IMR-90 (cell line): Measurements from ENCODE around the gene SYNPO. TPM values are rescaled to one million over a fixed set of nuclear protein-coding genes. Genes with fewer than 3 reads are reported as not detected.

Experiments used
- ATAC-seq: fragments of 200-7000 bp; cut with Tn5 transposase; 2 replicates; pipeline ENCODE4 v1.9.1; 2020; ENCODE audit warnings: low read depth, mild to moderate bottlenecking, moderate library complexity
- BruUV-seq: library from RNA; stranded (reverse); fragments of 400-500 nt; replicated peaks from 2 replicates; lab custom pipeline; 2021; lab: Mats Ljungman, UMichigan
- CTCF ChIA-PET: fragments of 300-600 bp; formaldehyde crosslinking; extraction: SDS; loops from one replicate; lab custom pipeline; 2021; ENCODE audit warnings: antibody characterized with exemption; lab: Yijun Ruan, JAX
- POLR2A ChIA-PET: fragments of 300-600 bp; sonication (Branson Sonifier 250); formaldehyde crosslinking; loops from one replicate; lab custom pipeline; 2022; ENCODE audit warnings: antibody characterized with exemption; ENCODE audit not compliant: unreplicated experiment; lab: Charles Lee
- DNase-seq: peaks from one replicate; pipeline ENCODE4 v3.0.0; 2013
- H2AFZ ChIP-seq: replicated peaks from 2 replicates; pipeline ENCODE3; 2013; ENCODE audit warnings: low read length, mild to moderate bottlenecking; ENCODE audit not compliant: poor library complexity
- H2AK5ac ChIP-seq: 2 replicates; pipeline ENCODE4 v1.6.1; 2013; ENCODE audit warnings: low read depth, low read length, inconsistent platforms
- H2AK9ac ChIP-seq: replicated peaks from 2 replicates; pipeline ENCODE3; 2013; ENCODE audit warnings: mild to moderate bottlenecking, low read depth, low read length, moderate library complexity; ENCODE audit not compliant: poor library complexity
- H2BK120ac ChIP-seq: 2 replicates; pipeline ENCODE4 v1.6.1; 2013; ENCODE audit warnings: low read depth, low read length, inconsistent platforms
- H2BK15ac ChIP-seq: 3 replicates; pipeline ENCODE4 v1.6.1; 2013; ENCODE audit warnings: low read depth, low read length, inconsistent platforms
- H2BK20ac ChIP-seq: 2 replicates; pipeline ENCODE4 v1.6.1; 2013; ENCODE audit warnings: low read depth, mild to moderate bottlenecking, inconsistent platforms, low read length, moderate library complexity
- H2BK5ac ChIP-seq: 2 replicates; pipeline ENCODE4 v1.6.1; 2013; ENCODE audit warnings: mild to moderate bottlenecking, low read depth, low read length, inconsistent platforms; ENCODE audit not compliant: poor library complexity, severe bottlenecking
- H3K14ac ChIP-seq: replicated peaks from 2 replicates; pipeline ENCODE4 v1.6.1; 2013; ENCODE audit warnings: low read depth, low read length, inconsistent platforms
- H3K18ac ChIP-seq: 2 replicates; pipeline ENCODE4 v1.6.1; 2013; ENCODE audit warnings: low read depth, low read length, control low read depth
- H3K23ac ChIP-seq: 2 replicates; pipeline ENCODE4 v1.6.1; 2013; ENCODE audit warnings: low read depth, low read length, inconsistent platforms
- H3K27ac ChIP-seq: 2 replicates; pipeline ENCODE4 v1.5.1; 2013; ENCODE audit warnings: mild to moderate bottlenecking, control low read depth, low read length; ENCODE audit not compliant: insufficient read depth
- H3K27me3 ChIP-seq: 2 replicates; pipeline ENCODE4 v1.6.1; 2013; ENCODE audit warnings: low read length; ENCODE audit not compliant: control insufficient read depth, insufficient read depth
- H3K36me3 ChIP-seq: 2 replicates; pipeline ENCODE4 v1.6.1; 2013; ENCODE audit warnings: low read length, mixed read lengths; ENCODE audit not compliant: control insufficient read depth, insufficient read depth
- H3K4ac ChIP-seq: 2 replicates; pipeline ENCODE4 v1.6.1; 2013; ENCODE audit warnings: low read depth, low read length, inconsistent platforms
- H3K4me1 ChIP-seq: 2 replicates; pipeline ENCODE4 v1.6.1; 2013; ENCODE audit warnings: low read length, mixed read lengths; ENCODE audit not compliant: control insufficient read depth, insufficient read depth
- H3K4me2 ChIP-seq: 2 replicates; pipeline ENCODE4 v1.6.1; 2013; ENCODE audit warnings: low read depth, mild to moderate bottlenecking, control low read depth, low read length, moderate library complexity
- H3K4me3 ChIP-seq: 2 replicates; pipeline ENCODE4 v1.5.1; 2013; ENCODE audit warnings: low read depth, mild to moderate bottlenecking, control low read depth, low read length, moderate library complexity; ENCODE audit not compliant: insufficient read depth
- H3K56ac ChIP-seq: 2 replicates; pipeline ENCODE4 v1.6.1; 2013; ENCODE audit warnings: low read length, inconsistent platforms; ENCODE audit not compliant: insufficient read depth; ENCODE audit errors: extremely low read depth
- H3K79me1 ChIP-seq, 2 experiments: 2 replicates each; pipeline ENCODE4 v1.6.1; 2013; ENCODE audit warnings: low read length in 2 of 2, inconsistent platforms in 1 of 2, low read depth in 1 of 2
- H3K9ac ChIP-seq: 2 replicates; pipeline ENCODE4 v1.6.1; 2013; ENCODE audit warnings: low read depth, low read length, control low read depth
- H3K9me1 ChIP-seq: 2 replicates; pipeline ENCODE4 v1.6.1; 2013; ENCODE audit warnings: low read length, inconsistent platforms; ENCODE audit not compliant: insufficient read depth
- H3K9me3 ChIP-seq: 2 replicates; pipeline ENCODE4 v1.6.1; 2013; ENCODE audit warnings: low read length; ENCODE audit not compliant: control insufficient read depth, insufficient read depth
- H4K20me1 ChIP-seq: 2 replicates; pipeline ENCODE4 v1.6.1; 2013; ENCODE audit warnings: low read length, inconsistent platforms; ENCODE audit not compliant: insufficient read depth
- H4K5ac ChIP-seq: 2 replicates; pipeline ENCODE4 v1.6.1; 2013; ENCODE audit warnings: mild to moderate bottlenecking, low read depth, low read length, control low read depth
- H4K8ac ChIP-seq, 2 experiments: 2 replicates each; pipeline ENCODE4 v1.6.1; 2013; ENCODE audit warnings: low read depth in 2 of 2, low read length in 2 of 2, control low read depth in 1 of 2, inconsistent platforms in 1 of 2
- H4K91ac ChIP-seq: 2 replicates; pipeline ENCODE4 v1.6.1; 2013; ENCODE audit warnings: low read depth, low read length, inconsistent platforms; ENCODE audit not compliant: insufficient read depth
- CEBPB ChIP-seq: IDR thresholded peaks from 2 replicates; pipeline ENCODE4 v1.6.1; 2012; ENCODE audit warnings: low read depth, low read length, improper control_type of control experiment
- CTCF ChIP-seq: conservative IDR thresholded peaks from 2 replicates; pipeline ENCODE4 v1.5.1; 2012; ENCODE audit warnings: mild to moderate bottlenecking, low read depth, low read length, improper control_type of control experiment
- ELK1 ChIP-seq: fragments of 150-350 bp; IDR thresholded peaks from 2 replicates; pipeline ENCODE4 v1.6.1; 2016; ENCODE audit warnings: low read depth, mild to moderate bottlenecking, low read length, moderate library complexity, borderline replicate concordance
- FOS ChIP-seq: fragments of 150-350 bp; IDR thresholded peaks from 2 replicates; pipeline ENCODE4 v1.6.1; 2016; ENCODE audit warnings: low read depth, low read length
- MXI1 ChIP-seq: IDR thresholded peaks from 2 replicates; pipeline ENCODE4 v1.6.1; 2012; ENCODE audit warnings: low read depth, mild to moderate bottlenecking, low read length, moderate library complexity, borderline replicate concordance
- NFE2L2 ChIP-seq: fragments of 150-350 bp; IDR thresholded peaks from 2 replicates; pipeline ENCODE4 v1.6.1; 2016; ENCODE audit warnings: low read depth, mild to moderate bottlenecking, low read length
- POLR2A ChIP-seq: IDR thresholded peaks from 2 replicates; pipeline ENCODE4 v1.6.1; 2012; ENCODE audit warnings: mild to moderate bottlenecking, low read depth, low read length
- RAD21 ChIP-seq: IDR thresholded peaks from 2 replicates; pipeline ENCODE4 v1.6.1; 2012; ENCODE audit warnings: low read length, improper control_type of control experiment
- RFX5 ChIP-seq: IDR thresholded peaks from 2 replicates; pipeline ENCODE4 v1.8.0; 2012; ENCODE audit warnings: low read depth, mild to moderate bottlenecking, low read length, moderate library complexity
- SMC3 ChIP-seq: fragments of 150-350 bp; IDR thresholded peaks from 2 replicates; pipeline ENCODE4 v1.6.1; 2016; ENCODE audit warnings: low read depth, mild to moderate bottlenecking, antibody characterized with exemption, low read length, moderate library complexity
- WGBS, 2 experiments: methylation state at CpG; one replicate each; pipeline versions ENCODE4 v1.1.5 to v1.1.7; 2013; ENCODE audit warnings: missing lambda C conversion rate in 2 of 2; ENCODE audit not compliant: insufficient read length in 1 of 2; ENCODE audit errors: extremely low coverage in 2 of 2; 5-methylcytosine and 5-hydroxymethylcytosine counted together
- dilution Hi-C: fragments of 300-500 bp; cut with HindIII; formaldehyde crosslinking; loops from one replicate; pipeline ENCODE4 v1.14.3; 2018; ENCODE audit warnings: low sequenced_read_pairs; ENCODE audit not compliant: unreplicated experiment
- in situ Hi-C: fragments of 300-500 bp; cut with MboI; formaldehyde crosslinking; loops from 3 replicates; pipeline ENCODE4 v1.14.3; 2019; ENCODE audit warnings: low sequenced_read_pairs, inconsistent platforms, mixed read lengths
- intact Hi-C: fragments of 100-400 bp; cut with micrococcal nuclease; formaldehyde crosslinking; loops from 2 replicates; pipeline ENCODE4 v1.10.0; 2022
- polyA plus RNA-seq, 3 experiments: library from polyadenylated mRNA; depleted of rRNA; stranded (reverse); fragments of >200 nt; gene quantifications; 2 replicates each; pipeline ENCODE4 v1.2.3, GENCODE V29; 2012; ENCODE audit warnings: low replicate concordance in 1 of 3
- total RNA-seq: library from RNA; depleted of rRNA; stranded (reverse); fragments of >200 nt; gene quantifications from 2 replicates; pipeline ENCODE4 v1.2.3, GENCODE V29; 2012

The SYNPO gene
- total and polyA plus RNA-seq, 2 of the 4 experiments (the other 2 are of a cell fraction), result 3.0 to 24.8 TPM

- Histone ChIP-seq H3K9ac (no peak overlapping the region), H2BK15ac (no peak overlapping the region), H4K5ac (no peak overlapping the region), H3K4ac (no peak overlapping the region), H3K27me3 (peaks cover 3% of the 10 kb centered on the region; the same call in 1 of the 2 replicates), H3K27ac (no peak overlapping the region), H4K8ac (no peak overlapping the region), H3K9me1 (no peaks in the 10 kb centered on the region), H3K4me1 (peaks cover 11% of the 10 kb centered on the region; the same call in 1 of the 2 replicates), H4K20me1 (no peaks in the 10 kb centered on the region), H2AFZ (no peak overlapping the region), H2AK5ac (no peak overlapping the region), H3K79me1 (no peaks in the 10 kb centered on the region), H3K36me3 (no peaks in the 10 kb centered on the region), H3K4me3 (no peak overlapping the region), H2AK9ac (no peak overlapping the region), H2BK20ac (no peak overlapping the region), H3K4me2 (no peak overlapping the region), H4K91ac (no peak overlapping the region), H2BK120ac (no peak overlapping the region), H3K14ac (no peak overlapping the region), H3K56ac (no peak overlapping the region), H2BK5ac (no peak overlapping the region), H3K9me3 (no peaks in the 10 kb centered on the region), H3K18ac (no peak overlapping the region), H3K23ac (no peak overlapping the region)
- ATAC-seq, result no peak
- TF ChIP-seq NFE2L2, result no peak
- TF ChIP-seq SMC3, result no peak
- no peak for TF ChIP-seq RAD21
- TF ChIP-seq CEBPB, result no peak
- no peak for TF ChIP-seq MXI1
- TF ChIP-seq ELK1, result no peak
- TF ChIP-seq RFX5, result no peak
- no peak for TF ChIP-seq CTCF
- TF ChIP-seq POLR2A, result no peak
- TF ChIP-seq FOS, result no peak
- dilution Hi-C loops (no loop called here), intact Hi-C loops (no loop called here), in situ Hi-C loops (no loop called here)
- CTCF ChIA-PET, result no interaction called here
- POLR2A ChIA-PET, result no interaction called here
- DNase-seq, result no peak
- no CpG with 5 or more reads among the region's 4 CpGs for WGBS, 2 experiments
- no TSS peak for BruUV-seq
Measured at GRCh38 chr5:150593593-150593992, 46.9 kb upstream of the SYNPO start.
